PC-9 (cell line): ENCODE measurements around the gene ARL6IP1. TPM values are rescaled to one million over a fixed set of nuclear protein-coding genes. Genes with fewer than 3 reads are reported as not detected.

ENCODE experiments used
- BruUV-seq: library from RNA; stranded (reverse); fragments of 400-500 nt; replicated peaks from 2 replicates; lab custom pipeline; 2021; lab: Mats Ljungman, UMichigan
- CTCF ChIA-PET: fragments of 300-600 bp; sonication (Branson Sonifier 250); formaldehyde crosslinking; loops from one replicate; lab custom pipeline; 2022; ENCODE audit warnings: antibody characterized with exemption; lab: Charles Lee
- POLR2A ChIA-PET: fragments of 300-600 bp; sonication (Branson Sonifier 250); formaldehyde crosslinking; loops from one replicate; lab custom pipeline; 2022; ENCODE audit warnings: antibody characterized with exemption; ENCODE audit not compliant: unreplicated experiment; lab: Charles Lee
- DNase-seq, 2 experiments: peaks; one replicate each; pipeline versions ENCODE4 v3.0.0 to v3.0.0-alpha.2; 2015 to 2022; ENCODE audit warnings: mixed read lengths in 1 of 2
- H2AFZ ChIP-seq: fragments of 200-600 bp; sonication (generic); 2 replicates; pipeline ENCODE4 v1.8.1; 2017; ENCODE audit warnings: antibody characterized with exemption
- H3F3A ChIP-seq: fragments of 200-600 bp; sonication (generic); 2 replicates; pipeline ENCODE4 v1.8.1; 2017; ENCODE audit warnings: antibody characterized with exemption, mild to moderate bottlenecking, low read depth; ENCODE audit not compliant: insufficient read depth
- H3K27ac ChIP-seq: fragments of 200-600 bp; sonication (generic); 2 replicates; pipeline ENCODE4 v1.6.1; 2016; ENCODE audit warnings: mixed run types
- H3K27me3 ChIP-seq: fragments of 200-600 bp; sonication (generic); 2 replicates; pipeline ENCODE4 v1.6.1; 2016; ENCODE audit warnings: low read depth, mixed run types; ENCODE audit not compliant: insufficient read depth
- H3K36me3 ChIP-seq: fragments of 200-600 bp; sonication (generic); 2 replicates; pipeline ENCODE4 v1.6.1; 2016; ENCODE audit warnings: low read depth, mixed run types
- H3K4me1 ChIP-seq: fragments of 200-600 bp; sonication (generic); replicated peaks from 2 replicates; pipeline ENCODE4 v1.6.1; 2016; ENCODE audit warnings: mixed run types; ENCODE audit not compliant: insufficient read depth
- H3K4me2 ChIP-seq: fragments of 200-600 bp; sonication (generic); 2 replicates; pipeline ENCODE4 v1.6.1; 2017; ENCODE audit warnings: mixed run types
- H3K4me3 ChIP-seq: fragments of 200-600 bp; sonication (generic); 2 replicates; pipeline ENCODE4 v1.6.1; 2016; ENCODE audit warnings: mixed run types
- H3K79me2 ChIP-seq: fragments of 200-600 bp; sonication (generic); 2 replicates; pipeline ENCODE4 v1.6.1; 2017; ENCODE audit warnings: low read depth, mixed run types
- H3K9me2 ChIP-seq: fragments of 200-600 bp; sonication (generic); 2 replicates; pipeline ENCODE4 v1.8.1; 2017; ENCODE audit warnings: mild to moderate bottlenecking; ENCODE audit not compliant: insufficient read depth
- H3K9me3 ChIP-seq: fragments of 200-600 bp; sonication (generic); 2 replicates; pipeline ENCODE4 v1.8.1; 2016; ENCODE audit warnings: low read depth; ENCODE audit not compliant: insufficient read depth
- H4K20me1 ChIP-seq: fragments of 200-600 bp; sonication (generic); 2 replicates; pipeline ENCODE4 v1.8.1; 2017; ENCODE audit not compliant: insufficient read depth
- CTCF ChIP-seq: fragments of 200-600 bp; sonication (generic); conservative IDR thresholded peaks from 2 replicates; pipeline ENCODE4 v1.6.1; 2017; ENCODE audit warnings: mixed run types, antibody characterized with exemption, mild to moderate bottlenecking, moderate library complexity
- EZH2 ChIP-seq: fragments of 200-600 bp; sonication (generic); IDR thresholded peaks from 2 replicates; pipeline ENCODE4 v1.8.0; 2017; ENCODE audit warnings: antibody characterized with exemption, low read depth
- intact Hi-C: fragments of 100-400 bp; cut with micrococcal nuclease; formaldehyde crosslinking; loops from one replicate; pipeline ENCODE4 v1.10.0; 2022; ENCODE audit not compliant: unreplicated experiment
- total RNA-seq: library from RNA; stranded (reverse); gene quantifications from 2 replicates; pipeline ENCODE4 v1.2.3, GENCODE V29; 2021

The ARL6IP1 gene
- total RNA-seq, 1 experiment from 2014 or later = 294 TPM

DNA sequence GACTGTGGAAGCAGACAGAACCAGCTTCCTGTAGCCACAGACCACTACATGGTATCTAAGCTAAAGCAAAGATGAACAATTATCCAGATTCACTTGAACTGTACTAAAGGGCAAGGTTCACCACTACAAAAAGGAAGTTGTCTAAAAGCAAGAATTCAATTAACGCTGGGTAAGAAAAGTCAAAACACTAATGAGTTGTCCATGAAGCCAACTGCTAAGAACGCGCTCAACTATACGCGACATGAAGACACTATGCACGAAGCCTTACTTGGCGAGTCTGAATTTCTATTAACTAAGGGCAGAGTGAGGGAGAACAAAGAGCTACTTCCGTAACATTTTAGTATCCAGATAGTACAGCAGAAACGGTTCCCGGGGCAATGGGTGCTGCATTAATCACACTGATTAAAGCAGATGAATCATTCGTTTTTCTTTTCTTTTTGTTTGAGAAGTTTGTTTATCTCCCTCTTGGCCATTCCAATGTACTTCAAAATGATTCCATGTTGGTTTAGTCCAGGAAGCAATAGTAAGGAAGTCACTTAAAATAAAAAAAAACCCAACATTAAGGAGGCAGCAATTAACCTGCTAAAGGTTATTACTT lies 8.4 kb downstream of the ARL6IP1 start:
- peaks cover 82% of the 10 kb centered on the region for H3F3A ChIP-seq
- TF ChIP-seq EZH2 (no peak), CTCF (no peak)
- CTCF ChIA-PET = interaction anchor here (1.4 kb wide), 1 partner anchor 8 kb away, joined by 4 read pairs; the partner anchor contains the start of gene ARL6IP1
- peaks cover 23% of the 10 kb centered on the region for H4K20me1 ChIP-seq
- no peaks in the 10 kb centered on the region for H3K9me2 ChIP-seq
- H3K79me2 ChIP-seq = peaks cover 59% of the 10 kb centered on the region
- H3K9me3 ChIP-seq = no peaks in the 10 kb centered on the region
- H3K27ac ChIP-seq = no peak overlapping the region
- H3K4me3 ChIP-seq = no peak overlapping the region
- H3K4me2 ChIP-seq = no peak overlapping the region
- no peak for DNase-seq
- H3K4me1 ChIP-seq = peaks cover 23% of the 10 kb centered on the region
- H3K27me3 ChIP-seq = no peaks in the 10 kb centered on the region
- no TSS peak for BruUV-seq
- no peak overlapping the region for H2AFZ ChIP-seq
- H3K36me3 ChIP-seq = peaks cover 59% of the 10 kb centered on the region
- POLR2A ChIA-PET = no interaction called here
- intact Hi-C loops = no loop called here

- Histone ChIP-seq H3K27me3 (no peaks in the 10 kb centered on the region), H3K9me3 (no peaks in the 10 kb centered on the region), H2AFZ (peak within 1 kb of the TSS; percentile 82), H3K4me3 (peak within 1 kb of the TSS; percentile 90), H3K79me2 (peaks cover 60% of the 10 kb centered on the region), H3K4me2 (peak within 1 kb of the TSS; percentile 78), H3K4me1 (peaks cover 42% of the 10 kb centered on the region), H4K20me1 (peaks cover 45% of the 10 kb centered on the region), H3F3A (peaks cover 89% of the 10 kb centered on the region), H3K9me2 (no peaks in the 10 kb centered on the region), H3K36me3 (peaks cover 65% of the 10 kb centered on the region), H3K27ac (peak within 1 kb of the TSS; percentile 81)
- TSS peak; percentile 32 for BruUV-seq
- ChIA-PET CTCF (interaction anchor here (0.5 to 2.2 kb wide), 4 partner anchors 12 to 793 kb away, joined by 3 to 10 read pairs (median 4); partner anchors contain the start of gene ARL6IP1), POLR2A (interaction anchor here (0.6 to 1.4 kb wide), 8 partner anchors 10 to 1951 kb away, joined by 3 to 20 read pairs (median 4); partner anchors contain the start of gene ARL6IP1)
- peak; percentile 94 to 97 for DNase-seq
- intact Hi-C loops = loop anchor here (1.0 kb wide), 1 partner anchor 11 kb away; the partner anchor contains the start of gene ARL6IP1
- no peak for TF ChIP-seq EZH2
- no peak for TF ChIP-seq CTCF
Measured at GRCh38 chr16:18789850-18790706, 11.3 kb downstream of the ARL6IP1 start, which contains the start of gene RPS15A. TSS of gene RPS15A (minus strand) at chr16:18790334. CDS start at chr16:18789113, 1,221 bp downstream.

- Histone ChIP-seq H3K36me3 (peaks cover 71% of the 10 kb centered on the region), H3K27me3 (no peaks in the 10 kb centered on the region), H3K9me3 (no peaks in the 10 kb centered on the region), H2AFZ (no peak overlapping the region; the same call in 1 of the 2 replicates), H4K20me1 (peaks cover 51% of the 10 kb centered on the region), H3K79me2 (peaks cover 60% of the 10 kb centered on the region), H3F3A (peaks cover 89% of the 10 kb centered on the region), H3K27ac (peak overlapping the region; percentile 81), H3K4me3 (peak overlapping the region; percentile 90), H3K4me1 (peaks cover 42% of the 10 kb centered on the region), H3K9me2 (no peaks in the 10 kb centered on the region), H3K4me2 (peak overlapping the region; percentile 78)
- POLR2A ChIA-PET = interaction anchor here (0.6 to 1.4 kb wide), 2 partner anchors 12 to 318 kb away, joined by 14 to 20 read pairs; partner anchors contain the start of gene ARL6IP1
- intact Hi-C loops = no loop called here
- TF ChIP-seq CTCF (no peak), EZH2 (no peak)
- BruUV-seq = no TSS peak
- no peak for DNase-seq
- CTCF ChIA-PET = interaction anchor here (0.5 to 2.2 kb wide), 4 partner anchors 12 to 794 kb away, joined by 3 to 10 read pairs (median 4); partner anchors contain the start of gene ARL6IP1
Measured at GRCh38 chr16:18789515-18789849, 11.9 kb downstream of the ARL6IP1 start.
